ENCODE results near the gene TSPEAR. TPM values are rescaled to one million over a fixed set of nuclear protein-coding genes. Genes with fewer than 3 reads are reported as not detected.

Gene TSPEAR
- total RNA-seq, 2 donors from 2014 or later = 1.5 to 6.0 TPM

DNA sequence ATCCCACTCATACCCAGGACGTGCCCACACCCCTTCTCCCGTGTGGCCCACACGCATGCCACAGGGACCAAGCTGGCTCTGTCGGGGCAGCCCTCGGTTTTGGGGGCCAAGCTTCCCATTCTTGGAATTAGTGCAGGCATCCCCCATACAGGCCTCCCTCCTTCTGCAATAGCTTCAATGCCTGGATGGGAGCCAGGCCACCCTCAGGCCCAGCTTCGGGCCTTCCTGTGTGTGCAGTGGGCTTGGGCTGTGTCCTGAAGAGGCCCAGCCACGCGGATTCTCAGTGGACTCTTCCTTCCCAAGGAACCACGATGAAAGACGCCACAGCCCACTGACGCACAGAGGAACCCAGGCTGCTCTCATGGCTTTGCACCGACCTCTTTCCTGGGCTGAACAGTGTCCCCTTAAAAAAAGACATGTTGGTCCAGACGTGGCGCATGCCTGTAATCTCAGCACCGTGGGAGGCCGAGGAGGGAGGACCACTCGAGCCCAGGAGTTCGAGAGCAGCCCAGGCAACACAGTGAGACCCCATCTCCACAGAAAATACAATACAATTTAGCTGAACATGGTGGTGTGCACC, 61.8 kb downstream of the TSPEAR start:
- peaks cover 11% of the 10 kb centered on the region for H3K9me3 ChIP-seq (ENCODE audit: control insufficient read depth, low read length)
- H3K9ac ChIP-seq (ENCODE audit: extremely low read depth, low read length, poor library complexity, severe bottlenecking) = no peak overlapping the region
- Mint-ChIP-seq H3K27me3 (ENCODE audit: insufficient read depth) (peaks cover 4% of the 10 kb centered on the region), H3K4me1 (peaks cover 7% of the 10 kb centered on the region), H3K27ac (no peak overlapping the region), H3K9me3 (peaks cover 17% of the 10 kb centered on the region), H3K4me3 (no peak overlapping the region), H3K36me3 (ENCODE audit: low read depth) (peaks cover 4% of the 10 kb centered on the region)
- H3K36me3 ChIP-seq (ENCODE audit: control insufficient read depth, insufficient read depth, low read length) = no peaks in the 10 kb centered on the region
- H3K4me3 ChIP-seq (ENCODE audit: low read length) = no peak overlapping the region
- H3K4me1 ChIP-seq (ENCODE audit: control insufficient read depth, insufficient read depth, low read length) = no peaks in the 10 kb centered on the region
- DNase-seq = no peak
- TF ChIP-seq, protein P1, sequence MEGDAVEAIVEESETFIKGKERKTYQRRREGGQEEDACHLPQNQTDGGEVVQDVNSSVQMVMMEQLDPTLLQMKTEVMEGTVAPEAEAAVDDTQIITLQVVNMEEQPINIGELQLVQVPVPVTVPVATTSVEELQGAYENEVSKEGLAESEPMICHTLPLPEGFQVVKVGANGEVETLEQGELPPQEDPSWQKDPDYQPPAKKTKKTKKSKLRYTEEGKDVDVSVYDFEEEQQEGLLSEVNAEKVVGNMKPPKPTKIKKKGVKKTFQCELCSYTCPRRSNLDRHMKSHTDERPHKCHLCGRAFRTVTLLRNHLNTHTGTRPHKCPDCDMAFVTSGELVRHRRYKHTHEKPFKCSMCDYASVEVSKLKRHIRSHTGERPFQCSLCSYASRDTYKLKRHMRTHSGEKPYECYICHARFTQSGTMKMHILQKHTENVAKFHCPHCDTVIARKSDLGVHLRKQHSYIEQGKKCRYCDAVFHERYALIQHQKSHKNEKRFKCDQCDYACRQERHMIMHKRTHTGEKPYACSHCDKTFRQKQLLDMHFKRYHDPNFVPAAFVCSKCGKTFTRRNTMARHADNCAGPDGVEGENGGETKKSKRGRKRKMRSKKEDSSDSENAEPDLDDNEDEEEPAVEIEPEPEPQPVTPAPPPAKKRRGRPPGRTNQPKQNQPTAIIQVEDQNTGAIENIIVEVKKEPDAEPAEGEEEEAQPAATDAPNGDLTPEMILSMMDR (conservative IDR thresholded peaks at IDR 0.05) = no peak
- H3K27ac ChIP-seq (ENCODE audit: low read depth, low read length) = no peak overlapping the region
- WGBS, 2 experiments (ENCODE audit: insufficient coverage in 1 of 2, insufficient read length in 1 of 2) = 94 to 96% methylated on average over 15 to 18 of the region's 18 CpGs
- H3K27me3 ChIP-seq (ENCODE audit: control insufficient read depth, insufficient read depth, low read length, poor library complexity, severe bottlenecking) = no peaks in the 10 kb centered on the region

DNA sequence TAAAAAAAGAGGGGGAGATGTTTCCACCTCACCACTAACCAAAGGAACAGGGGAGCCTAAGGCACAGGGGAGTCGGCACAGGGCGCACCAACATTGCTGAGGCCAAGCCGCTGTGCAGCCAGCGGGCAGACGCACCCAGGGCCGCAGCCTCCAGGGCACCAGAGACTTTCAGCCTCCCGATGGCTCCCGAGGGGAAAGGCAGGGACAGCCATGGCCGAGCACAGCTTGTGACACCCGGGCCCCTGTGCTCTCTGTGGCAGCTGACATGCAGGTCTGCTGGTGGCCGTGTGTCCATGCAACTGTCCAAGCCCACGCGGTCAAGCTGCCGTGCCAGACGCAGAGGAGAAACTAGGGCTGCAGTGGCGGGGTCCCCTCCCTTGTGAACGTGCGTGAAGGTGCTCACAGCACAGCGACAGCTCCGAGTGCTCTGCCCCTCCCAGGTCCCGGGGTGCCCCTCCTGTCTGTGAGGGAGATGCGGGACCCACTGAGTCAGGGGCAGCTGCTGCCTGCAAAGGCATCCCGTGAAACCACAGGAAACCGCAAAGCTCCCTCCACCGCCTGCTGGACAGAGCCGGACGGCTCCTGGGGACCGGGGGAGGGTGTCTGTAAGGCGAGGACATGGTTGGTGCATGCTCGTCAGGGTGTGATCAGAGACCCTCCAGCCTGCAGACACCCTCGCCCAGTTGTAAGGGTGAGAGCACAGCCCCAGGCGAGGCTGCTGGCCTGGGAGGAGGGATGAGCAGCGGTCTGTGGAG, 62.6 kb downstream of the TSPEAR start:
- peaks cover 5% of the 10 kb centered on the region for H3K27me3 Mint-ChIP-seq (ENCODE audit: insufficient read depth)
- Histone ChIP-seq H3K27me3 (ENCODE audit: control insufficient read depth, insufficient read depth, low read length, poor library complexity, severe bottlenecking) (no peaks in the 10 kb centered on the region), H3K9ac (ENCODE audit: extremely low read depth, low read length, poor library complexity, severe bottlenecking) (no peak overlapping the region), H3K36me3 (ENCODE audit: control insufficient read depth, insufficient read depth, low read length) (no peaks in the 10 kb centered on the region), H3K9me3 (ENCODE audit: control insufficient read depth, low read length) (peaks cover 19% of the 10 kb centered on the region), H3K4me3 (ENCODE audit: low read length) (no peak overlapping the region), H3K27ac (ENCODE audit: low read depth, low read length) (no peak overlapping the region), H3K4me1 (ENCODE audit: control insufficient read depth, insufficient read depth, low read length) (no peaks in the 10 kb centered on the region)
- H3K27ac Mint-ChIP-seq = no peak overlapping the region
- peaks cover 4% of the 10 kb centered on the region for H3K36me3 Mint-ChIP-seq (ENCODE audit: low read depth)
- WGBS, 2 experiments (ENCODE audit: insufficient coverage in 1 of 2, insufficient read length in 1 of 2) = 92 to 94% methylated on average over 19 to 33 of the region's 33 CpGs
- no peak for DNase-seq
- H3K4me3 Mint-ChIP-seq = no peak overlapping the region
- H3K9me3 Mint-ChIP-seq = peaks cover 25% of the 10 kb centered on the region
- TF ChIP-seq, protein P1 (conservative IDR thresholded peaks at IDR 0.05) = no peak
- H3K4me1 Mint-ChIP-seq = peaks cover 7% of the 10 kb centered on the region

DNA sequence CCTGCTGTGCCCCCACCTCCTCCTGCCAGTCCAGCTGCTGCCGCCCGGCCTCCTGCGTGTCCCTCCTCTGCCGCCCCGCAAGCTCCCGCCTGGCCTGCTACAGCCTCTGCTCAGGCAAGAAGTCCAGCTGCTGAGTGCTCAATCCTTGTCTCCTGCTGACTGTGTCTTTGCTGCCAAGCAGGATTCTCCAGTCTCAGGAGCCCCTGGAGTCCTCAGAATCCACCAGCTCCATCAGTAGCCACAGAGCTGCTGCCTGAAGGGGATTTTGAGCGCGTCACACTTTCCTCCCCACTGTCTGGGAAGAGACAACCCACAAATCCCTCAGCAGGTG, 64.2 kb downstream of the TSPEAR start:
- Mint-ChIP-seq H3K4me3 (no peak overlapping the region), H3K9me3 (peaks cover 32% of the 10 kb centered on the region), H3K27ac (peak overlapping the region; percentile 46), H3K36me3 (ENCODE audit: low read depth) (peaks cover 4% of the 10 kb centered on the region), H3K4me1 (peaks cover 7% of the 10 kb centered on the region), H3K27me3 (ENCODE audit: insufficient read depth) (peaks cover 3% of the 10 kb centered on the region)
- H3K27ac ChIP-seq (ENCODE audit: low read depth, low read length) = peak overlapping the region; percentile 44
- DNase-seq = no peak
- H3K27me3 ChIP-seq (ENCODE audit: control insufficient read depth, insufficient read depth, low read length, poor library complexity, severe bottlenecking) = no peaks in the 10 kb centered on the region
- peaks cover 22% of the 10 kb centered on the region for H3K9me3 ChIP-seq (ENCODE audit: control insufficient read depth, low read length)
- TF ChIP-seq, protein P1 (conservative IDR thresholded peaks at IDR 0.05) = no peak
- H3K4me1 ChIP-seq (ENCODE audit: control insufficient read depth, insufficient read depth, low read length) = no peaks in the 10 kb centered on the region
- no peak overlapping the region for H3K4me3 ChIP-seq (ENCODE audit: low read length)
- no peak overlapping the region for H3K9ac ChIP-seq (ENCODE audit: extremely low read depth, low read length, poor library complexity, severe bottlenecking)
- WGBS, 2 experiments (ENCODE audit: insufficient coverage in 1 of 2, insufficient read length in 1 of 2) = 69 to 90% methylated on average over 5 to 8 of the region's 8 CpGs
- no peaks in the 10 kb centered on the region for H3K36me3 ChIP-seq (ENCODE audit: control insufficient read depth, insufficient read depth, low read length)

All from endodermal cell (in vitro differentiated cells).